Stimulated activated CD4-positive, alpha-beta T cell treated with anti-CD3 and anti-CD28 coated beads, Interleukin-15, amount 100 ng/mL, for 1 hour (primary cell): ENCODE results near the gene FIBP.
"Not testable (repeated sequence)": the region's sequence is repeated elsewhere in the genome, so short reads cannot be mapped to it uniquely, and the experiment has no call there.

Experiments used
- DNase-seq, 2 donors: peaks; one replicate each; pipeline ENCODE4 v3.0.0-alpha.2; 2020; ENCODE audit warnings: low read depth in 1 of 2, low spot score in 1 of 2

The FIBP gene

GRCh38 chr11:65915101-65915820, 27.0 kb upstream of the FIBP start:
- DNase-seq = no peak

- no peak for DNase-seq
Observed at GRCh38 chr11:65912845-65913244, 24.6 kb upstream of the FIBP start.

- DNase-seq = no peak
Observed at GRCh38 chr11:65911682-65912568, 23.7 kb upstream of the FIBP start.

- DNase-seq = no peak
Observed at GRCh38 chr11:65907878-65908277, 19.6 kb upstream of the FIBP start.

- no peak for DNase-seq
Observed at GRCh38 chr11:65906602-65907001, 18.3 kb upstream of the FIBP start.

- no peak for DNase-seq
Observed at GRCh38 chr11:65903715-65904114, 15.4 kb upstream of the FIBP start.

- DNase-seq = no peak
Observed at GRCh38 chr11:65903068-65903481, 14.8 kb upstream of the FIBP start.

- no peak for DNase-seq
Observed at GRCh38 chr11:65900899-65901180, 12.6 kb upstream of the FIBP start.

- DNase-seq = peak; percentile 85 to 89
Observed at GRCh38 chr11:65900125-65900898, 12.0 kb upstream of the FIBP start, which contains the start of gene FOSL1. Gene FOSL1 (minus strand): TSS chr11:65900388. CDS start chr11:65900339, 49 bp downstream.

GRCh38 chr11:65899356-65900124, 11.3 kb upstream of the FIBP start:
- DNase-seq = peak in 1 of 2 donors; percentile 73

GRCh38 chr11:65898656-65899355, 10.5 kb upstream of the FIBP start:
- DNase-seq = no peak

GRCh38 chr11:65897020-65897471, 8.8 kb upstream of the FIBP start:
- DNase-seq = no peak

GRCh38 chr11:65896034-65896999, 8.0 kb upstream of the FIBP start:
- no peak for DNase-seq

- no peak for DNase-seq
Observed at GRCh38 chr11:65895482-65895981, 7.3 kb upstream of the FIBP start.

GRCh38 chr11:65894034-65894591, 5.8 kb upstream of the FIBP start:
- DNase-seq = no peak

- no peak for DNase-seq
Observed at GRCh38 chr11:65892661-65893317, 4.5 kb upstream of the FIBP start.

GRCh38 chr11:65892137-65892540, 3.9 kb upstream of the FIBP start:
- DNase-seq = not testable (repeated sequence)
